Mononuclear cell (primary cell): ENCODE measurements around the gene SLC35E3. TPM values are rescaled to one million over a fixed set of nuclear protein-coding genes. Genes with fewer than 3 reads are reported as not detected.
"Not testable (repeated sequence)": the region's sequence is repeated elsewhere in the genome, so short reads cannot be mapped to it uniquely, and the experiment has no call there.

Source experiments
- H3K27me3 ChIP-seq: 2 replicates; pipeline ENCODE4 v1.6.0; 2011; ENCODE audit warnings: low read length, control low read depth; ENCODE audit not compliant: insufficient read depth
- H3K4me1 ChIP-seq: 2 replicates; pipeline ENCODE4 v1.5.1; 2011; ENCODE audit warnings: mild to moderate bottlenecking, low read length, control low read depth; ENCODE audit not compliant: insufficient read depth
- H3K4me3 ChIP-seq: 2 replicates; pipeline ENCODE4 v1.5.1; 2011; ENCODE audit warnings: mild to moderate bottlenecking, low read length, moderate library complexity
- H3K9me3 ChIP-seq: 2 replicates; pipeline ENCODE4 v1.5.1; 2011; ENCODE audit warnings: low read depth, mild to moderate bottlenecking, control low read depth, low read length
- total RNA-seq: library from RNA; depleted of rRNA; stranded (reverse); fragments of >200 nt; gene quantifications from one replicate; pipeline ENCODE4 v1.2.3, GENCODE V29; 2012

Gene SLC35E3
- total RNA-seq, 1 donor, result 1.4 TPM

DNA sequence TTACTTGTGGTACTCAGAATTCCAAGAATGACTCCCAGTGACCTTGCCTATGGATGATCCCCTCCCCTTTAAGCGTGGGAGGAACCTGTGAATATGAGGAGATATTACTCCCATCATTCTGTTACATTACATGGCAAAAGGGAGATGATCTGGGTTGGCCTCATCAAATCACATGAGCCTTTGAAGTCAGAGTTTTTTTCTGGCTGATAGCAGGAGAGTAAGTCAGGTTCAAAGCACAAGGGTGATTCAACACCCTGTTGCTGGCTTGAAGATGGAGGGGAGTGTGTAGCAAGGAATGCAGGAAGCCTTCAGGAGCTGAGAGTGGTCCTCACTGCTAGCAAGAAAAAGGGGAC is 52.9 kb downstream of the SLC35E3 start:
- Histone ChIP-seq H3K4me3 (no peak overlapping the region), H3K27me3 (no peaks in the 10 kb centered on the region), H3K9me3 (no peaks in the 10 kb centered on the region)

GRCh38 chr12:68800294-68800693 is 54.3 kb downstream of the SLC35E3 start:
- no peaks in the 10 kb centered on the region for H3K27me3 ChIP-seq
- no peak overlapping the region for H3K4me3 ChIP-seq
- H3K4me1 ChIP-seq, result no peaks in the 10 kb centered on the region
- no peaks in the 10 kb centered on the region for H3K9me3 ChIP-seq

More for the DNA sequence above, 52.9 kb downstream of the SLC35E3 start:
- H3K4me1 ChIP-seq, result no peaks in the 10 kb centered on the region

GRCh38 chr12:68801124-68801523 is 55.1 kb downstream of the SLC35E3 start:
- not testable (repeated sequence) for H3K4me1 ChIP-seq, H3K9me3 ChIP-seq, H3K27me3 ChIP-seq, H3K4me3 ChIP-seq

- H3K9me3 ChIP-seq, H3K4me1 ChIP-seq, H3K27me3 ChIP-seq, H3K4me3 ChIP-seq: not testable (repeated sequence)
Measured at GRCh38 chr12:68802372-68802745, 56.4 kb downstream of the SLC35E3 start.

GRCh38 chr12:68802911-68803651 is 57.1 kb downstream of the SLC35E3 start:
- not testable (repeated sequence) for H3K9me3 ChIP-seq, H3K4me3 ChIP-seq, H3K27me3 ChIP-seq
- peaks cover 10% of the 10 kb centered on the region for H3K4me1 ChIP-seq

- no peaks in the 10 kb centered on the region for H3K27me3 ChIP-seq
- H3K9me3 ChIP-seq, result no peaks in the 10 kb centered on the region
- H3K4me1 ChIP-seq, result peaks cover 15% of the 10 kb centered on the region
- H3K4me3 ChIP-seq, result no peak overlapping the region
Measured at GRCh38 chr12:68803948-68804656, 58.1 kb downstream of the SLC35E3 start.

DNA sequence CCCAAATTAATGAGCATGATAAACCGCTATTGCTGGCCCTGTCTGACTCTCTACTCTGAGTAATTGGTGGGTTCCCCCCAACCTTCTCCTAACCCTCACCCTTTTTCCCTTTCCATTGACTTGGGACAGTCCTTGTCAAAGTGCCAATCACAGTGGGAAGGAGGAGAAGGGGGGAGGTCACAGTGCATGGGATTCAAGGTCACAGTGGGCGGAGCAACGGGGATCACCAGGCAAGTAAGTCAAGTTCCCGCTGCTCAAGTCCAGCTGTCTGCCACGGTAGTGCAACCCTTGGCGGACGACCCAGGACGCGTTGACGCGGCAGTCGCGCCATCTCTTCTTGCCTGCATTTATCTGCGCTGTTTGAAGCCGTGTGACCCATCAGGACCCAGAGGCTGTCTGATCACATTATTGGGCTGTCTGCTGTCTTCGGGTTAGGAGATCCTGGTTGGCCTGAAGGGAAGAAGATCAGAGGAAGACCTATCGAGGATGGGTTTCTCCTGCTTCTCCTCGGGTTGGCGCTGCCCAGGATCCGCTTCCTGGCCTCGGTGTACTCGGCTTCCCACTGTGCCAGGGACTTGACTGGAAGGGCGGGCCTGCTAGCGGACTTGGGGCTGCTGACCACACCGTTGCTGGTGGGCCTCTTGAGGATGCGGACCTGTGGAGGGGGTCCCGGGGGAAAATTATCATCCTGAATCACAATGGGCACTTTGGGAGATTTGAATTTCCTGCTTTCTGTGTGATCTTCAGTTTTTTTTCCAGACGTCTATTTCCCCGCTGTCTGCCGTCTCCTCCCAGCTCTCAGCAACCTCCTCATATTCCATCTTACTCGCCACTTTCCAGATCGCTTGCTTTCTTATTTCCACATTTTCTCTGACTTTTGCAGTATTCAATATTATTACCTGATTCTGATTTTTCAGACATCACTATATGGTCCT is 58.9 kb downstream of the SLC35E3 start:
- no peaks in the 10 kb centered on the region for H3K9me3 ChIP-seq
- peaks cover 18% of the 10 kb centered on the region for H3K4me1 ChIP-seq

GRCh38 chr12:68805592-68806120 is 59.7 kb downstream of the SLC35E3 start:
- Histone ChIP-seq H3K9me3 (no peaks in the 10 kb centered on the region), H3K27me3 (no peaks in the 10 kb centered on the region), H3K4me1 (peaks cover 21% of the 10 kb centered on the region), H3K4me3 (no peak overlapping the region)

More for the DNA sequence above, 58.9 kb downstream of the SLC35E3 start:
- Histone ChIP-seq H3K27me3 (no peaks in the 10 kb centered on the region), H3K4me3 (no peak overlapping the region)

DNA sequence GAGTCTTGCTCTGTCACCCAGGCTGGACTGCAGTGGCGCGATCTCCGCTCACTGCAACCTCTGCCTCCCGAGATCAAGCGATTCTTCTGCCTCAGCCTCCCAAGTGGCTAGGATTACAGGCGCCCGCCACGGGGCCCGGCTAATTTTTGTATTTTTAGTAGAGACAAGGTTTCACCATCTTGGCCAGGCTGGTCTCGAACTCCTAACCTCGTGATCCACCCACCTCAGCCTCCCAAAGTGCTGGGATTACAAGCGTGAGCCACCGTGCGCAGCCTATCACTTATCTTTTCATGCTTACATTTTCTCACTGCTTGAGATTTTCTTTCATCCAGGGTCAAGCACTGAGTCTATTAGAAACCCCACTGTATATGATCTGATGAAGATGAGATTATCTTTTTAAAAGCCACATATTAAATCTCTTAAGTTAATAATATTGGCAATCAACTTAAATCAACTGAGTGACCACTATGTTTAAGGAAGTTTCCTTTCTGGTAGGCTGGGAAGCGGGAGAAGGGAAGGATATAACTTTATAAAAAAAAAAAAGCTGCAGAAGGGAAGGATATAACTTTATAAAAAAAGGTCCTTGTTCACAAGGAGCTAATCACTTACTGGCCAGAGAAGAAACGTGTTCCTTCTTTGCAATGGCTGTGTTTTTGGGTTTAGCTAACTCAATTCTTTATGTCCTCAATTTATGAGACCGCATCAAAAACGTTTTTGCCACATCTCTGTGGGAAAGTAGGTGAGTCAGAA is 60.7 kb downstream of the SLC35E3 start:
- Histone ChIP-seq H3K4me3 (peak overlapping the region; percentile 96), H3K27me3 (no peaks in the 10 kb centered on the region), H3K9me3 (no peaks in the 10 kb centered on the region), H3K4me1 (peaks cover 24% of the 10 kb centered on the region)

- not testable (repeated sequence) for H3K9me3 ChIP-seq, H3K27me3 ChIP-seq
- H3K4me1 ChIP-seq, result peaks cover 24% of the 10 kb centered on the region
- peak overlapping the region; percentile 96 for H3K4me3 ChIP-seq
Measured at GRCh38 chr12:68807274-68807575, 61.2 kb downstream of the SLC35E3 start.

- Histone ChIP-seq H3K9me3 (no peaks in the 10 kb centered on the region), H3K4me1 (peaks cover 30% of the 10 kb centered on the region), H3K4me3 (peak within 1 kb of the TSS; percentile 96), H3K27me3 (no peaks in the 10 kb centered on the region)
Measured at GRCh38 chr12:68807576-68808387, 61.8 kb downstream of the SLC35E3 start, which contains the start of gene MDM2. MDM2 (plus strand) TSS chr12:68808177; CDS start chr12:68808478, 301 bp downstream.

- Histone ChIP-seq H3K9me3 (no peaks in the 10 kb centered on the region), H3K27me3 (no peaks in the 10 kb centered on the region), H3K4me1 (peaks cover 32% of the 10 kb centered on the region), H3K4me3 (peak overlapping the region; percentile 96)
Measured at GRCh38 chr12:68808388-68809189, 62.6 kb downstream of the SLC35E3 start.
